Astrocyte of the spinal cord (primary cell): ENCODE results near the gene GRSF1.

Experiments
- DNase-seq: peaks from one replicate; pipeline ENCODE4 v3.0.0; 2011; ENCODE audit warnings: low read depth, low spot score
- H3K4me3 ChIP-seq: 2 replicates; pipeline ENCODE4 v1.5.1; 2011; ENCODE audit warnings: low read depth, mild to moderate bottlenecking, low read length, moderate library complexity
- in situ Hi-C: cut with HindIII; loops from 2 replicates; pipeline ENCODE4 v1.10.0; 2017; ENCODE audit warnings: low sequenced_read_pairs
- TF ChIP-seq, protein P1 (sequence below): IDR thresholded peaks from 2 replicates; pipeline ENCODE4 v1.5.1; 2012; ENCODE audit warnings: low read depth, mild to moderate bottlenecking, low read length, inconsistent platforms

The GRSF1 gene

GRCh38 chr4:70838204-70838603, 1.5 kb downstream of the GRSF1 start:
- TF ChIP-seq, protein P1, sequence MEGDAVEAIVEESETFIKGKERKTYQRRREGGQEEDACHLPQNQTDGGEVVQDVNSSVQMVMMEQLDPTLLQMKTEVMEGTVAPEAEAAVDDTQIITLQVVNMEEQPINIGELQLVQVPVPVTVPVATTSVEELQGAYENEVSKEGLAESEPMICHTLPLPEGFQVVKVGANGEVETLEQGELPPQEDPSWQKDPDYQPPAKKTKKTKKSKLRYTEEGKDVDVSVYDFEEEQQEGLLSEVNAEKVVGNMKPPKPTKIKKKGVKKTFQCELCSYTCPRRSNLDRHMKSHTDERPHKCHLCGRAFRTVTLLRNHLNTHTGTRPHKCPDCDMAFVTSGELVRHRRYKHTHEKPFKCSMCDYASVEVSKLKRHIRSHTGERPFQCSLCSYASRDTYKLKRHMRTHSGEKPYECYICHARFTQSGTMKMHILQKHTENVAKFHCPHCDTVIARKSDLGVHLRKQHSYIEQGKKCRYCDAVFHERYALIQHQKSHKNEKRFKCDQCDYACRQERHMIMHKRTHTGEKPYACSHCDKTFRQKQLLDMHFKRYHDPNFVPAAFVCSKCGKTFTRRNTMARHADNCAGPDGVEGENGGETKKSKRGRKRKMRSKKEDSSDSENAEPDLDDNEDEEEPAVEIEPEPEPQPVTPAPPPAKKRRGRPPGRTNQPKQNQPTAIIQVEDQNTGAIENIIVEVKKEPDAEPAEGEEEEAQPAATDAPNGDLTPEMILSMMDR = no peak
- H3K4me3 ChIP-seq = peak overlapping the region; percentile 84
- in situ Hi-C loops = no loop called here
- DNase-seq = peak; percentile 30

- TF ChIP-seq, protein P1 = no peak
- H3K4me3 ChIP-seq = no peak overlapping the region
- no peak for DNase-seq
- in situ Hi-C loops = no loop called here
Measured at GRCh38 chr4:70836081-70836480, 3.6 kb downstream of the GRSF1 start.

DNA sequence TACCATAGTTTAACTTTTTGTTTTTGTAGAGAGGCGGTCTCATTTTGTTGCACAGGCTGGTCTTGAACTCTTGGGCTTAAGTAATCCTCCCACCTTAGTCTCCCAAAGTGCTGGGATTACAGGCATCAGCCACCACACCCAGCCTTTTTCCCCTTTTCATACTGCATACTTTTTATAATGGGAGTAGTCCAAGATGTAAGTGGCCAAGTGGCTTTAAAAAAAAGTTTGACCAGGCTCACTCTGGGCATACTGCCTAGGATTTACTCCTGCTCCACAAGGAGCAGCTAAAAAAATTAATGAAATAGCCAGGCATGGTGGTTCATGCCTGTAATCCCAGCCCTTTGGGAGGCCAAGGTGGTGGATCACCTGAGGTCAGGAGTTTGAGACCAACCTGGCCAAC, 6.0 kb downstream of the GRSF1 start:
- in situ Hi-C loops = no loop called here
- TF ChIP-seq, protein P1 = no peak
- no peak overlapping the region for H3K4me3 ChIP-seq
- DNase-seq = peak; percentile 27

- no peak for DNase-seq
- H3K4me3 ChIP-seq = no peak overlapping the region
- TF ChIP-seq, protein P1 = no peak
- in situ Hi-C loops = no loop called here
Measured at GRCh38 chr4:70831293-70831692, 8.4 kb downstream of the GRSF1 start.

DNA sequence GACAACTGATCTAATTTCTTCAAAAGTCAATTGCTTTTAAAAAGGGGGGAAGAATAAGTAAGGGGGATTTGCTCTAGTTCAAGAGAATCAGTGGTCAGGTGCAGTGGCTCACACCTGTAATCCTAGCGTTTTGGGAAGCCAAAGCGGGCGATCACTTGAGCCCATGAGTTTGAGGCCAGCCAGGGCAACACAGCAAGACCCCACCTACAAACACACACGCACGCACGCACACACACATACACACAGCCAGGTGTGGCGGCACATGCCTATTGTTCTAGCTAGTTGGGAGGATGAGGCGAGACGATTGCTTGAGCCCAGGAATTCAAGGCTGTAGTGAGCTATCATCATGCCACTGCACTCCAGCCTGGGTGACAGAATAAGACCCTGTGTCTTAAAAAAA, 9.6 kb downstream of the GRSF1 start:
- DNase-seq = no peak
- no peak overlapping the region for H3K4me3 ChIP-seq
- in situ Hi-C loops = no loop called here
- TF ChIP-seq, protein P1 = no peak

DNA sequence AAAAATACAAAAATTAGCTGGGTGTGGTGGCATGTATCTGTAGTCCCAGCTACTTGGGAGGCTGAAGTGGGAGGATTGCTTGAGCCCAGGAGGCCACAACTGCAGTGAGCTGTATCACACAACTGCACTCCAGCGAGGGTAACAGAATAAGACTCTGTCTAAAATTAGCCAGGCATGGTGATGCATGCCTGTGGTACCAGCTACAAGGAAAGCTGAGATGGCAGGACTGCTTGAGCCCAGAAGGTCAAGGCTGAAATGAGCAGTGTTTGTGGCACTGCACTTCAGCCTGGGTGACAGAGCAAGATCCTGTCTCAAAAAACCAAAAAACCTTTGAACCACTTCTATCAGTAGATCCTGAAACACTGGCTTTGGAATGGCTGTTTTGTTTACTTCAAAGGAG, 10.2 kb downstream of the GRSF1 start:
- DNase-seq = no peak
- in situ Hi-C loops = no loop called here
- H3K4me3 ChIP-seq = no peak overlapping the region
- TF ChIP-seq, protein P1 = no peak

DNA sequence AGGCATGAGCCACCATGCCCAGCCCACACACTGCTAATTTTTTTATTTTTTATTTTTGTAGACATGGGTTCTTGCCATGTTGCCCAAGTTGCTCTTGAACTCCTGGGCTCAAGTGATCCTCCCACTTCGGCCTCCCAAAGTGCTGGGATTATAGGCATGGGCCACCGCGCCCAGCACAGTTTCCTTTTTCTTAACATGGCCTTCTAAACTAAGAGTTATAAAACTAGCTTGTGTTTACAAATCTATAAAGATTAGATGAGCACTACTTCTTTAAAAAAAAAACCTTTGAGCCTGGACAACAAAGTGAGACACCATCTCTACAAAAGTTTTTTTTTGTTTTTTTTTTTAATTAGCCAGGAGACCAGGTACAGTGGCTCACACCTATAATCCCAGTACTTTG, 10.7 kb downstream of the GRSF1 start:
- DNase-seq = no peak
- H3K4me3 ChIP-seq = no peak overlapping the region
- in situ Hi-C loops = no loop called here
- TF ChIP-seq, protein P1 = no peak
